ENCODE measurements around the gene ODC1.
"Not testable (repeated sequence)": the region's sequence is repeated elsewhere in the genome, so short reads cannot be mapped to it uniquely, and the experiment has no call there.

The ODC1 gene

GRCh38 chr2:10452312-10452711 is 4.2 kb upstream of the ODC1 start:
- no peak for DNase-seq

DNA sequence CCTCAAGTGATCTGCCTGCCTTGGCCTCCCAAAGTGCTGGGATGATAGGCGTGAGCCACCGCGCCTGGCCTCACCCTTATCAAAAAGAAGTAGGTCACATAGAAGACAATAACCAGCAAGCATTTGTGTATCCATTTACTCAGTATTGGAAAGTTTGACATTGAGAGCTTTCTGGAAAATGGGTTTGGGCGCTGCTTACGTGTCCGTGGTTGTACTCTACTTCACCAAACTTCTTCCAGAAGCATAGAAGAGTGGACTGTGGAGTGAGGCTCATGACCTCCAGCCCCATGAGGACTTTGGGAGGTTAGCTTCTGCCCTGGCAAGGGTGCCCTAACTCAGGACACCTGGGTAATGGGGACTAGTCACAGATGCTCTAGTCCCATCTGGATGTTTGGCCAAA is 3.7 kb upstream of the ODC1 start:
- DNase-seq, result no peak

DNA sequence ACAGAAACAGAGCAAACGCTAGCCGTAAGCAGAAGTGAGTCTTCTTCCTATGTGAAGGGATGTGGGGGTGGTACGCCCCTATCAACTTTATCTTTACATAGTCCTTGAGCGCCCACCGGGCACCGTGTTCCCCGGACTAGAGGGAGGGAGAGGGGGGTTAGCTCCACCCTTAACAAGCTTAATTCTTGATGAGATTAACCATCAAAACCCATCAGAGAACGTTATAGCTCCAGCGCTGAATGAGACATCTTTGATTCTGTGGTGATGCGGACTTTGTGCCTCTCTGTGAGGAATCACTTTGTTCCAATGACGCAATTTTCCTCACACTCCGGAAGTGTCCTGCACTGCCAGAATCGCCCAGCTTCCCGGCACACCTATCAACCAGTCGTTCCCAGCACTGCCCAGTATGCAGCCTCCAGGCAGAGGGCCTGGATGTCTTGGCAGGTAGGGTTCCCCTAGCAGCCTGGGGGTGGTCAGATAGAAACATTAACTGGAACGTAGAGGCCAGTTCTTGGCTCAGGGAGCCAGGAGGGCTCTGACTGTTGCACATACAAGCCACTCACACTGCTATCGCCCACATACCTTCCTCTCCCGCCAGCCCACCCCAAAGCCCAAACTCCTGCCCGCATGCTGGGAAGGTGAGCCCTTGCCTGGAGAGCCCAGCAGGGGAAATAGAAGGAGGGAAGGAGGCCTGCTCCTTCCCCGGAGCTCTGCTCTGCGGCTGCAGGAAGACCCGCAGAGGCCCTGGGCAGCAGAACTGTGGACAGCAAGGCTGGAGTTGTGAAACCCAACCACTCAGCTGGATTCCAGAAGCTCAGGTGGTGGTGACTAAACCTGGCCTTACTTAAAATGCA is 1.9 kb upstream of the ODC1 start:
- no peak for DNase-seq

DNA sequence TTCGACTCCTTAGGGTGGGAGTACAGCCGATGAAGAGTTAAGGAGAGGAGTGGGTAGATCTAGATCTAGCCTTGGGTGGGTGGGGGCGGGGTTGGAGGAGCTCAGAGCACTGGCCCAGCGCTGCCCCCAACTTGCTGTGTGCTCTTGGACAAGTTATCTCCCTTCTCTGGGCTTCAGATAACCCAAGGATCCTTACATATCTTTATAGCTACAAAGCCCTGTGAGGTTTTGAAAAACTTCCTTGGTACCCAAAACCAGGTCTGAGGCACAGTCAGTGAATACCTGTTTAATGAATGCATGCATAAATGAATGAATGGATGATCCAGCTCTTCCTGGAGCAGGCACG is 1.3 kb upstream of the ODC1 start:
- DNase-seq, result no peak

DNA sequence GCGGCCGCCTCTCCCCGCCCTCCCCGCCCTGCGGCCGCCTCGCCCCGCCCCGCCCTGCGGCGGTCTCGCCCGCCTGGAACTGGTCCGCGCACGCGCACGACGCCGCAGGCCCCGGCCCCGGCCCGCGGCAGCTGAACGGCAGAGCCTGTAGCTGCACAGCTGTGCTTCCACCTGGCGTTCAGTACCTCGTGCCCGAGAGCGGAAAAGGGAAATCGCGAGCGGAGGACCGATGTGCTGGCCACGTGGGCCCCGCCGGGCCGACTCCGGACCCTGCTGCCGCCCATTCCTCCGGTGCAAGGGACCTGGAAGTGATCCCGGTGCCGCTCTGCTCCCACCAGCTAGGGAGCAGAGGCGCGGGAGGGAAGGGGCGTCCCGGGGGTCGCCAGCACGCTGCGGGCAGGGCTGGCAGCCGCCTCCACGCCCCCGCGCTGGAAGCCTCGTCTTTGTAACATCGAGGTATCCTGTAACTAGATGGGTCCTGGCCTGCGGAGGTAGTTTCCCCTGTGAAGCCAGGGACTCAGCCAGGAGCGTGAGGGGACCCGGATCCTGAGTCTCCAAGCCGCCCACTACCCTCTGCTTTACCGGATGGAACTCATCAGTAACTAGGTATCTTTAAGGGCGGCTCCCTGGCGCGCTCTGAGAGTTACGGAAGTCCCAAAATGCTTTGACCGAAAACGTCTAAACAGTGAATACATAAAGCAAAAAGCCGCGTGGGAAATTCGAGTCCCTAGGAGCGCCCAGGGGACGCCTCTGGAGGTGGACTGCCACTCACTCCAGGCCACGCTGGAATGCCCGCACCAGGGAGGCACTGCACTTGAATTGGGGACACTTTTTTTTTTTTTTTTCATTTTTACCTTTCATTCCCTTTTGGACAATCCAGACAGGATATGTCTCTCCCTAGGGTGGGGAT is 704 bp upstream of the ODC1 start:
- DNase-seq, result peak; percentile 93

- peak; percentile 55 for DNase-seq
These were observed 730 bp downstream of the ODC1 start for GRCh38 chr2:10447300-10447894.

- no peak for DNase-seq
These were observed 1.5 kb downstream of the ODC1 start for GRCh38 chr2:10446631-10447030.

DNA sequence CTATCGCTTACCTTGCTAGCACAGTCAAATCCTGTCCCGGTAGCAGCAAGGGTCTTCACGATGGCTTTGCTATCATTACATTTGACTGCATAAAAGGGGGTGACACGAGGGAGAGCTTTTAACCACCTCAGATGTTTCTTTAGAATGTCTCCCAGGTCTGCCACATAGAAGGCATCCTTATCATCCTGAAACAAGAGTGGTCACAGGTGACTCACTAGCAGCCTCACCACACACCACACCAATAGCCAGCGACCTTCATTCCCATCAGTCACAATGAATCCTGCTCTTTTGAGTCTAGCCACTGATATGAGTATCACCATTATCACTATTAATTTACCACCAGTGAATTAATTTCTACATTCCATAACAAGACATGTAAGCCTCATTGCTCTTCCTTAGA is 3.7 kb downstream of the ODC1 start:
- no peak for DNase-seq

DNA sequence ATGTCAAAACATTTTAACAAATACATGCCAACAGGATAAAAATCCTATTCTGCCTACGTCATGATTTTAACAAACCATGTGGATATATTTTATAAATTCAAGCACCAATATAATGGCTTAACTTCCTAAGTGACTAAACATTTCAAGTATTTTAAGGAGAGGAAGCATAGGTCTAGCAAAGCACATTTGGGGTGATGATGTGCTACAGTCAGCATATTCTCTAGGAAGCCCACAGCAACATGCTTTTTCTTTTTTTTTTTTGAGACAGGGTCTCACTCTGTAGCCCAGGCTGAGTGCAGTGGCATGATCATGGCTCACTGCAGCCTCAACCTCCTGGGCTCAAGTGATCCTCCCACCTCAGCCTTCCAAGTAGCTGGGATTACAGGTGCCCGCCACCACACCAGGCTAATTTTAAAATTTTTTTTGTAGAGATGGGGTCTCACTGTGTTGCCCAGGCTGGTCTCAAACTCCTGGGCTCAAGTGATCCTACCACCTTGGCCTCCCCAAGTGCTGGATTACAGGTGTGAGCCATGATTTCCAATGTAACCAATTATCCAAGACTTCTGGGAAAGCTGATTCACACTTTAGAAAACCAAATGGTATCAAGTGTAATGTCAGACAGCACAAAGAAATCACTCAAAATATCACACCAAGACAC is 5.5 kb downstream of the ODC1 start:
- DNase-seq, result not testable (repeated sequence)

GRCh38 chr2:10441948-10442347 is 6.2 kb downstream of the ODC1 start:
- DNase-seq, result no peak

DNA sequence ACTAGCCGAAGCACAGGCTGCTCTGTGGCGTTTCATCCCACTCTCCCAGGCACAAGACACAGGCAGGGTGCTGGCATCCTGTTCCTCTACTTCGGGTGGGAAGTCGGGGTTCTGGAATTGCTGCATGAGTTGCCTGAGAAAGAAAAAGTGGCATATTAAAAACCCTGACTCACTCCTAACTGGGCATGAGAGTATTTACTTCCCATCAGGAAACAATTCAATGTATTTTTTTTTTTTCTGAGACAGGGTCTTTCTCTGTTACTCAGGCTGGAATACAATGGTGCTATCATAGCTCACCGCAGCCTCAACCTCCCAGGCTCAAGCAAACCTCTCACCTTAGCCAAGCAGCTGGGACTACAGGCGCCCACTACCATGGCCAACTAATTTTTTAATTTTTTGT is 7.4 kb downstream of the ODC1 start:
- no peak for DNase-seq

- no peak for DNase-seq
These were observed 8.2 kb downstream of the ODC1 start for GRCh38 chr2:10439971-10440370.

GRCh38 chr2:10439185-10439879 is 8.8 kb downstream of the ODC1 start:
- DNase-seq, result no peak

GRCh38 chr2:10438688-10439087 is 9.4 kb downstream of the ODC1 start:
- DNase-seq, result no peak

GRCh38 chr2:10437806-10438205 is 10.3 kb downstream of the ODC1 start:
- DNase-seq, result no peak

- DNase-seq, result no peak
These were observed 11.5 kb downstream of the ODC1 start for GRCh38 chr2:10436583-10437110.

GRCh38 chr2:10435820-10436204 is 12.3 kb downstream of the ODC1 start:
- no peak for DNase-seq

DNA sequence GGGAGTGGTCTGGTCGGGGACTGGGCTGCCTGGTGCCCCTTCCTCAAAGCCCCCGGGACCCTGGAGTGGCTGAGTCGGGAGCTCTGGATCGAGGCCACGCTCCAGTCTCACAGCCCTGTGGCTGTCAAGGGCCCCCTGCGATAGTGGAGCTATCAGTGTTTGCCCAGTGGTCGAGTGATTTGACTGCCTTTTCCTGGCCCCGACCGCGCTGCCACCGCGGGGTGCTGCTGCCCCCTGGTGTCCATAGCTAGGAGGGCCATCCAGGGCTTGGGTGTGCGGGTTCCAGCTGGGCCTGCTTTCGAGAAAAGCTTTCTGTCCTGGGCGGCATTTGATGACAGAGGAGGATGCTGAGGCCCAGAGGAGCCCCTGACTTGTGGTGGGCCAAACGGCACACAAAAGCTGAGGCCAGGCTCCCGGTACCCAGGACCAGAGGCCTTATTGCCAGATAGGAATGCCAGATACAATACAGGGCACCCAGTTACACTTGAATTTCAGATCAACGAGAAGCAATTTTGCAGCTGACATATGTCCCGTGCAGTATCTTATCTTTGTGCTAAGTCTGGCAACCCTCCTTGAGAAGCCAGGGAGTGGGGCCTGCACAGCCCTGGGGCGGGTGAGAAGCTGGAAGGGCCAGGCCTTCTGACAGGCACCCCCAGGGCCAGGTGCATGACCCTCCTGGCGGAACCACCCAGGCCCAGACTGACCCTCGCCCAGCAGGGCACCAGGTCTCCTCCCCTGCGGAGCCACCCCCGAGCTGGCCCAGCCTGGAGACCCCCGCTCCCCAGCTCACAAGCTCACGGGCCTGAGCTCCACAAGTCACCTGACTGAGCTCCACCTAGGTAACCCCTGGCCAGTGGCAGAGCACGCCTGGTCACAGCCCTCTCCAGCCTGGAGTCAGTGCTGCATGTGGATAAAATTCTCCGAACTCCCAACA is 13.0 kb downstream of the ODC1 start:
- DNase-seq, result peak; percentile 53

DNA sequence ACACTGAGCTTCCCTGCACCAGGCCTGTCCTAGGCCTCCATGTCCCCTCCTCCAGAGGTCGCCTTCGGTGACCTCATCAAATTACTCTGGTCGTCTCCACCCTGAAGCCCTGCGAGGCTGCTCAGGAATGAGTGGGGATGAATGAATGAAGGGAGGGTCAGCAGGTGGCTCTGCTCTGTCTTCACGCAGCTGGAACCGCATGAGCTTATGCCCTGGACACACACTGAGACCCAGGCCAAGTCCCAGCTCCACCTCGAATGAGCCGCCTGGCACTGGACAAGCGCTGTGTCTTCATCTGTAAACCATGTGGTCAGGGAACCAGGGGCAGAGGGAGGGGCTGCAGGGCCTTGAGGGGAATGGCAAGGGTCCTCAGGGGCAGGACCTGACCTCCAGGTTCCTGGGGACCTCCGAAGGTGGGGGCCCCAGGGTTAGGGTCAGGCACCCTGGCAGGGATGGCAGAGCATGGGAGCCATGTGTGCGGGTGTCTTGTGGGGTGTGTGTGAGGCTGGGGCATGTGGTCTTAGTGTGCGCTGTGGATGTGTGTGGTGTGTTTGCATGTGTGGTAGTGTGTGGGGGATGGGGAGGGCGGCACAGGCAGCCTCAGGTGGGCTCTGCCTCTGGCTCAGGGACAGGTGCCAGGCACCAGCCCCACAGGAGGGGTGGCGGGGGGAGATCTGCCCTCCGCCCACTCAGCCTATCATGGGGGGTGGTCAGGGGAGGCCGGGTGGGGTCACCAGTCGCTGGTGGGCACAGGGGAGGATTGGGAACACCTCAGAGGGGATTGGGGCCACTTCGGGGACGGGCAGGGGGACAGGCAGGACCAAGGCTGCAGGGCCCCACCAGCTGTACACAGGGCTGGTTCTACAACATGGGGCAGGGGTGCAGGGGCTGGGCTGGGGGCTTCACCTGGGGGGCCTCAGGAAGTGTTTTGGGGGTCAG is 13.9 kb downstream of the ODC1 start:
- no peak for DNase-seq

Data from NCI-H1694 (cell line).